Measurements from ENCODE around the gene ENOSF1.

Gene ENOSF1

DNA sequence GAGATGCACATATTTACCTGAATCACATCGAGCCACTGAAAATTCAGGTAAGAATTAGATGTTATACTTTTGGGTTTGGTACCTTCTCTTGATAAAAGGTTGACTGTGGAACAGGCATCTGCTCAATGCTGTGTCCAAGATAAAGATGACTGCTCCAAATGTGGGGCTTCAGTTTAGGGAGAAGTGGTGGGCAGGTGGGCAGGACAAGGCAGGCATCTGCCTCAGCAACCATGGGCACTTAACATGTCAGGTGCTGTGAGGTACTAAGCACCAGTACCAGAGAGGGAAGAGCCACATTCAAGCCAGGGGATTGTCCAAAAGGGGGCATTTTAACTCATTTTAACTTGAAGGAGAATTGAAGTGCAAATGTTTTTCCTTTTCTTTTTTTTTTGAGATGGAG, 41.0 kb downstream of the ENOSF1 start:
- no peak for DNase-seq

DNA sequence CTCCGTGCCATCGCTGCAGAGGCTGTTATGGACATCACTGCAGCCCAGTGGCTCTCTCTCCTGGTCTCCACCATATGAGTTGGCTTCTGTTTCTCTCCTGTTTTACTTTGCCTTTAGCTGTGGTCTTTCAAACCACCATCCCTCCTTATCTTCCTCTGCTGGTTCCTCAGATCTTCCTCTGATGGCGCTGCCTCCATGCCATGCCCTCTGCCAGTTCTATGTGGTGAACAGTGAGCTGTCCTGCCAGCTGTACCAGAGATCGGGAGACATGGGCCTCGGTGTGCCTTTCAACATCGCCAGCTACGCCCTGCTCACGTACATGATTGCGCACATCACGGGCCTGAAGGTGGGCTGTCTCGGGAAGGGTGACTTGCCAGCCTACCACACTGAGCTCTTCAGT, 41.9 kb downstream of the ENOSF1 start:
- no peak for DNase-seq

DNA sequence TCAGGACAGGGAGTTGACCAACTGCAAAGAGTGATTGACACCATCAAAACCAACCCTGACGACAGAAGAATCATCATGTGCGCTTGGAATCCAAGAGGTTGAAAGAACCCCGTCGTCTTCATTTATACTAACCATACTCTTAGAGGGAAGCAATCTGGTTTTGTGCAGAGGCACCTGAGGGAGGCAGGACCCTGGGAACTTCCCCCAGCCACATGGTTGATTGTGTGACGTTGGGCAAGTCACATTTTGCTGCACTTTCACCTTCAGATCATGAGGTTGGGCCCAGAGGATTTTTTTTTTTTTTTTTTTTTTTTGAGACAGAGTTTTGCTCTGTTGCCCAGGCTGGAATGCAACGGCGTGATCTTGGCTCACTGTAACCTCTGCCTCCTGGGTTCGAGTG, 43.4 kb downstream of the ENOSF1 start:
- DNase-seq, result no peak

DNA sequence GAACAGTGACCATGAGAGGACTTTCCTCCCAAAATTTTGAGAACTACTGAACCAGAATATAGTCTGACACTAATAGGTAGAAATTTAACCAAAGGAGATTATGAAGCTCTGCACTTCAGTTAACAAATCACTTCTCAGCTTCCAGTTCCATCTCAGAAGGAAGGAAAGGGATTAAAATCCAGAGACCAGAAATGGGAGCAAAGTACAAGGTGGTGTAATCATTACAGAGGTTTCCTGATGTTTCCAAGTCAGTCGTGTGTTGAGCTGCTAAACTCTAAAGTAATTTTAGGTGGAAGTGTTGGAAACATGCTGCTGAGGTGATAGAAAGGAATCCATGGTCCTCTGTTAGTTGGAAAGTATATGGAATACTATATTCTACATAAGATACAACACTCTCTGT, 44.2 kb downstream of the ENOSF1 start:
- no peak for DNase-seq

DNA sequence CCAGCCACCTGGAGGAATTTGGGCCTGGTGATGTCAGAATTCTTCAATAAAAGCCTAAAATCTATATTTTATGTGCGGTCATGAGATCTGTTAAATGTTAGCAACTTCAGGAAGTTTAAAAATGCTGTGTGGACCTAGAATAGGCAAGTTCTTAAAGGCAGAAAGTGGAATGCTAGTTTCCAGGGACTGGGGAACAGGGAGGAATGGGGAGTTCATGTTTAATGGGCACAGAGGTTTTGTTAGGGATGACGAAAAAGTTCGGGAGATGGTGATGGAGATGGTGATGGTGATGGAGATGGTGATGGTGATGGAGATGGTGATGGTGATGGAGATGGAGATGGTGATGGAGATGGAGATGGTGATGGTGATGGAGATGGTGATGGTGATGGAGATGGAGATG, 45.8 kb downstream of the ENOSF1 start:
- DNase-seq, result no peak

DNA sequence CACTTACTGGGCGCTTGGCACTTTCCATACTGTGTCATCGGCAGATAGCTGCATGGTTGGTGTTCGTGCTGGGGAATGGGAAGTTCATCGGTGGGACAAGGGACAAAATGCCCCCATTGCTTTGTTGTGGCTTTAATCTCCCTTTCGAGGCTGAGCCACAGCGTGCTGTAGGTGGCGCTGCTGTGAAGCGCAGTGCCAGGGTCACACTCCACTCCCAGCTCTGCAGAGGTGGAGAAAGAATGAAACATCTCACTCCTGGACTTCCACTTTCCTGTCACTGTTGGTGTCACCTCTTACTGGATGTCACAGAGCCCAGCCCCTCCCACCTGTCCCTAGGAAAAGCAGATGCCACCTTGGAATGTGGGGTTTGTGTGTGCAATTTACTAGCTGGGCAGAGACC, 46.3 kb downstream of the ENOSF1 start:
- no peak for DNase-seq

DNA sequence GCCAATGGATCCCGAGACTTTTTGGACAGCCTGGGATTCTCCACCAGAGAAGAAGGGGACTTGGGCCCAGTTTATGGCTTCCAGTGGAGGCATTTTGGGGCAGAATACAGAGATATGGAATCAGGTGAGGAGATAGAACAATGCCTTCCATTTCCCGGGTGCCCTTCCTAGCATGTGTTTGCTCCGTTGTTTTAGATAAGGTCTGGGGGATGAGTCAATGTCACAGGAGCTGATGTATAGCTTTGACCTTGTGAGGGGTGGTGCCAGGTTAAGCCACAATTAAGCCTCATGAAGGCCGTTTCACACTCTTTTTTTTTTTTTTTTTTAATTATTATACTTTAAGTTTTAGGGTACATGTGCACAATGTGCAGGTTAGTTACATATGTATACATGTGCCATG, 50.2 kb downstream of the ENOSF1 start:
- DNase-seq, result no peak

DNA sequence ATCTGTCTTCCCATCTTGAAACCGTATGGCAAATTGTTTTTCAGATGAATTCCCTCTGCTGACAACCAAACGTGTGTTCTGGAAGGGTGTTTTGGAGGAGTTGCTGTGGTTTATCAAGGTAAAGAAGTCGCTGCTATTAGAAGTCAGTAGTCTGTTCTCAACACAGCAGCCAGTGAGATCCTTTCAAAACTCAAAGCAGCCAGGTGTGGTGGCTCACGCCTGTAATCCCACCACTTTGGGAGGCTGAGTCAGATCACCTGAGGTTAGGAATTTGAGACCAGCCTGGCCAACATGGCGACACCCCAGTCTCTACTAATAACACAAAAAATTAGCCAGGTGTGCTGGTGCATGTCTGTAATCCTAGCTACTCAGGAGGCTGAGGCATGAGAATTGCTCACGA, 52.8 kb downstream of the ENOSF1 start:
- DNase-seq, result no peak

DNA sequence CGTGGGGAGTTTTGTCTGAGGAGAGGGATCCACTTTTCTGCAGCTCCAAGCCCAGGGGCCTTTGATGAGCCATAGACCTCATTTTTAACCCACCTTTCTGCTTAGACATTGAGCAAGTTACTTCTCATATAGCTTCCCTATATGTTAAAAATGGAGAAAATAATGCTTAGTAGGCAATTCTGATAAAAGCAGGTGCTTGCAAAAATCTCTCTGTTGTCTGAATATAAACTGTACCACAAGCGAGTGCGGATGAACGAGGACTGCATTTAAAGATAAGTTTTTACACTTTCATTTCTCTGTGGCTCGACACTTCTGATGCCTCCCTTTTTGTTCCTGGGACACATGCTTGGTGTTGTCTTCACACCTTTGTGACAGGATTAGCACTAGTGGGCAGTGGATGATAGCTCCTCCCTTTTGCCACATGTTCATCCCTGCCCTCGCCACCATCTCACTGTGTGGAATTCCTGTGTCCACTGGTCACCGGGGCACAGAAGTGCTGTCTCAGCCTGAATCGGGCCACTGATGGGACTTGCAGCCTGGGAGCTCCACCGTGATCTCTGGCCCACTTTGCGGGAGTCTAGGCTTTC, 53.4 kb downstream of the ENOSF1 start:
- DNase-seq, result no peak

DNA sequence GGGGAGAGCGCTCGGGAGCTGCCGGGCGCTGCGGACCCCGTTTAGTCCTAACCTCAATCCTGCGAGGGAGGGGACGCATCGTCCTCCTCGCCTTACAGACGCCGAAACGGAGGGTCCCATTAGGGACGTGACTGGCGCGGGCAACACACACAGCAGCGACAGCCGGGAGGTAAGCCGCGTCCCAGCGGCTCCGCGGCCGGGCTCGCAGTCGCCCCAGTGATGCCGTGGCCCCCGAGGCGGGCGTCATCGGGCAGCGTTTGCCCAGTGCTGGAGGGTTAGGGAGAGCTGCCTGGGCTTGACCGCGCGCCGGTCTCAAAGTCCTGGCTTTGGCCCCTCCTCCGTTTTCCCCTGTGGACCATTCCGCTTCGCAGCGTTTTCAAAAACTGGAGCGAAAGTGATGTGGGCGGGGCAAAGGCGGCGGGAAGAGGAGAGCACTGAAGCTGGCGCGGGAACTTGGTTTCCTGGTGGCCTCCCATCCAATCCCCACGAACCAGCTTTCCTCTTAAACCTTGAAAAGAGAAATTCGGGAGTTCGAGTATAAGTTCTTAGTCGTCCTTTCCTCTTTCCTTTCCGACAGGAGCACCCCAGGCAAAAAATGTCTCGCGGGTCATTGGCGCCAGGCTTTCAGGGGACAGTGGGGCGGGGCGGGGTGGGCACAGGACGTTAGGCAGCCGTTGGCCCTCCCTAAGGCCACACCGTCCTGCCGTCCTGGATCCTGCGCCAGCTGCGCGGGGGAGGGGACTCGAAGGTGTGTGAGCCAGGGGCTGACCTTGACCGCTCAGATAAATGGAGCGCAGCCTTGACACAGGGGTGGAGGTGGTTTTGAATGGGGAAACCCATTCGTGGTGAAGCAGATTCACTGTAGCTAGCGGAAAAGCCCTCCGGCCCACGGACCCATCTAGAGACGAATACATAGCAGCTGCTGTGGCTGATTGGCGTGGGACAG, 54.2 kb downstream of the ENOSF1 start:
- peak; percentile 72 for DNase-seq

DNA sequence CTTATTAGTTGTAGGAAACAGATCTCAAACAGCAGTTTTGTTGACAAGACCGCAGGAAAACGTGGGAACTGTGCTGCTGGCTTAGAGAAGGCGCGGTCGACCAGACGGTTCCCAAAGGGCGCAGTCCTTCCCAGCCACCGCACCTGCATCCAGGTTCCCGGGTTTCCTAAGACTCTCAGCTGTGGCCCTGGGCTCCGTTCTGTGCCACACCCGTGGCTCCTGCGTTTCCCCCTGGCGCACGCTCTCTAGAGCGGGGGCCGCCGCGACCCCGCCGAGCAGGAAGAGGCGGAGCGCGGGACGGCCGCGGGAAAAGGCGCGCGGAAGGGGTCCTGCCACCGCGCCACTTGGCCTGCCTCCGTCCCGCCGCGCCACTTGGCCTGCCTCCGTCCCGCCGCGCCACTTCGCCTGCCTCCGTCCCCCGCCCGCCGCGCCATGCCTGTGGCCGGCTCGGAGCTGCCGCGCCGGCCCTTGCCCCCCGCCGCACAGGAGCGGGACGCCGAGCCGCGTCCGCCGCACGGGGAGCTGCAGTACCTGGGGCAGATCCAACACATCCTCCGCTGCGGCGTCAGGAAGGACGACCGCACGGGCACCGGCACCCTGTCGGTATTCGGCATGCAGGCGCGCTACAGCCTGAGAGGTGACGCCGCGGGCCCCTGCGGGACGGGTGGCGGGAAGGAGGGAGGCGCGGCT, 55.0 kb downstream of the ENOSF1 start, which contains the start of gene TYMS:
Gene TYMS, plus strand, starts transcription at position 343 of the 690 bp plus-strand sequence. Its CDS starts 90 bp downstream, at position 433.
- DNase-seq, result peak; percentile 64

DNA sequence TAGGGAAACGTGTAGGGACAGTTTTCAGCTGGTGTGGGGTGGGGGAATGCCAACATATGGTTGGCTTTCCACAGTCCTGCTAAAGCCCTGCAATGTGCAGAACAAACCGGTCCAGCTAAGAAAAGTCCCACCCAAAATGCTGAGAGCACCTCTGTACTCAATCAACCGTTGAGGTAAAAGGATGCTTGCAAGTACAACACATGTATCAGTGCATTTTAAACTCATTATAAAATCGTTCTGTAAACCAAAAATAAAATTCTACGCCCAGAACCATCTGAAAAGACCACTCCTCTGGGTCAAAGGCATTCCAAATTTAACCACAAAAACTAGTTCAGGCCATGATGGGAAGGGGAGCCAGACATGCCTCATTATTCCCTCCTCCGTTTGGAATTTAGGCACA, 57.0 kb downstream of the ENOSF1 start:
- no peak for DNase-seq

DNA sequence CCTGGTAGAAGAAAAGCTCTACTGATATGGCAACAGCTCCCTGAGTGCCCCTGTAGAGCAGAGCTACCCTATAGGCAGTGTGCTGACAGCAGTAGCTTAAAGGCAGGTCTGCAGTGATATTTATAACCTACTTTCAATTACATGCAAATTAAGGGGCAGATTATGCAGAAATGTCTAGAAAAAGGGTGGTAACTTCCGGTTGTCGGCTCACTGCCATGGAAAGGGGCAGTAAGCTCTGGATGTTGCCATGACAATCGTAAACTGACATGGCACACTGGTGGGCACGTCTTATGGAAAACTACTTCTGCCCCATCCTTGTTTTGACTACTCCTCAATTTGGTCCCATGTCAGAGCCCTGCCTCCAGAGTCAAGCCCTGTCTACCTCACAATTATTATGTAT, 57.8 kb downstream of the ENOSF1 start:
- DNase-seq, result no peak

DNA sequence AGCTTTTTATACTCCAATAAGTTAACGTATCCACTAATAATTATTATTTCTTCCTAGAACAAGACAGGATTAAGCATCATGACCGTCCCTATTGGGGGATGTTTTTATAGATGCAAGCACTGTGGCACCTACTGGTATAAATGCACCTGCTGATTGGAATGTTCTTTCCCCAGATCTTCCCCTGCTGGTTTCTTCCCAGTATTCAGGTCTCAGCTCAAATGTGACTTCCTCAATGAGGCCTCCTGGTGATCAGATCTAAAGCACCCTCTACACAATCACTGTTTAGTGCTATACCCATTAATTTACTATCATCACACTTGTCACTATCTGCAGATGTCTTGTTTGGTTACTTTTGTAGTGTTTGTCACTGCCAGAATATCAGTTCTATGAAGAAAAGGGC, 58.9 kb downstream of the ENOSF1 start:
- DNase-seq, result no peak

DNA sequence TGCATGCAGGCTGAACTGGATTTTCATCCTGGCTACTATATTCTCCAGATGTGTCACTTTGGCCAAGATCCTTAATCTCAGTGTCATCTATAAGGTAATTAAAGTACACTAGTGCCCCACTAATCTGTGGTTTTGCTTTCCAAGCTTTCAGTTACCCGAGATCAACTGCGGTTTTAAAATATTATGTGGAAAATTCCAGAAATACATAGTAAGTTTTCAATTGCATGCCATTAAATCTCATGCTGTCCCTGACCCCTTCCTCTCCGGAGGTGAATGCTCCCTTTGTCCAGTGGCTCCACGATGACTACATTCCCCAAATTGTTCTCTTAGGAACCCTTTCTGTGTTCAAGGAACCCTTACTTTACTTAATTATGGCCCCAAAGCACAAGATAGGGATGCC, 60.3 kb downstream of the ENOSF1 start:
- no peak for DNase-seq

DNA sequence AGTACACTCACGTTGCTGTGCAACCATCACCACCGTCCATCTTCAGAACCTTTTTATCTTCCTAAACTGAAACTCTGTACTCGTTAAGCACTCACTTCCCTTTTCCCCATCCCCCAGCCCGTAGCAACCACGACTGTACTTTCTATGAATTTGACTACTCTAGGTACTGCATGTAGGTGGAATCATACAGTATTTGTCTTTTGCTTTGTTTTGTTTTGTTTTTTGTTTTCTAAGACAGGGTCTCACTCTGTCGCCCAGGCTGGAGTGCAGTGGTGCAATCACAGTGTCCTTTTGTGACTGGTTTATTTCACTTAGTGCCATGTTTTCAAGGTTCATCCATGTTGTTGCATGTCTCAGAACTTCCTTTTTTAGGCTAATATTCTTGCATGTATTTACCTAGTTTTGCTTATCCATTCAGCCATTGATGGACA, 62.0 kb downstream of the ENOSF1 start:
- DNase-seq, result no peak

DNA sequence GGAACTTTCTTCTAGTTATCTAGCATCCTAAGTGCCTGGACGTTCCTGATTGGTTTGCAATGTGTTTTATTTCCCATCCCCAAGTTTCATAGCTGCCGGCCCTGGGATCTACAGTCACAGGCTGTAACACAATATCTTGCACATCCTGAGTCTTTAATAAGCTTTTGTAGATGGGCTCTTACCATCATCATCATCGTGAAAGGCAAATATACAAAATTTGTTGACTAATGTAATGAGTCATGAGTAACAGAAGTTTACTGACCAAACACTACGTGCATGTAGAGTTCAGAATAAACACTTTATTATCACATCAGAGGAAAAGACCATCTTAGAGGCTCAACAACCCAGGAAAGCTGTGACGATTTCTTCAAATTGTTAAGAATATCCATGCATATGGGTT, 63.1 kb downstream of the ENOSF1 start:
- no peak for DNase-seq

DNA sequence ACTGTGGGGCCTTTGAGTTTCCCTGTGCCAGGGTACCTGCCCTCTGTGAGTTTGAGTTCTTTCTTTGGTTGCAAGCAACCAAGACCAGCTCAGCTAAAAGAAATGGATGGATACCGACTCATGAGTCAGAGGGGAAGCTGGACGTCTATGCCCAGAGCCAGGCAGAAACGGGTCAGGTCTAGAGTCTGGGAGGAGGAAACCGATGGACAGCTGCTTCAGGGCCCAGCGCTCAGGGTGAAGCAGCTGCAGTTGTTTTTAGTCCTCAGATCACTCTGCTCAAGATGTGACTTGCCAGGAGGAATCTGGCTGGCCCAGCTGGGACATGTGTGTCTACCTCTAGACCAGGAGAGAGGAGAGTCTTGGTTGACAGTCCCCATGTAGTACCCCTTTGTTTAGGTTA, 65.1 kb downstream of the ENOSF1 start:
- DNase-seq, result no peak

DNA sequence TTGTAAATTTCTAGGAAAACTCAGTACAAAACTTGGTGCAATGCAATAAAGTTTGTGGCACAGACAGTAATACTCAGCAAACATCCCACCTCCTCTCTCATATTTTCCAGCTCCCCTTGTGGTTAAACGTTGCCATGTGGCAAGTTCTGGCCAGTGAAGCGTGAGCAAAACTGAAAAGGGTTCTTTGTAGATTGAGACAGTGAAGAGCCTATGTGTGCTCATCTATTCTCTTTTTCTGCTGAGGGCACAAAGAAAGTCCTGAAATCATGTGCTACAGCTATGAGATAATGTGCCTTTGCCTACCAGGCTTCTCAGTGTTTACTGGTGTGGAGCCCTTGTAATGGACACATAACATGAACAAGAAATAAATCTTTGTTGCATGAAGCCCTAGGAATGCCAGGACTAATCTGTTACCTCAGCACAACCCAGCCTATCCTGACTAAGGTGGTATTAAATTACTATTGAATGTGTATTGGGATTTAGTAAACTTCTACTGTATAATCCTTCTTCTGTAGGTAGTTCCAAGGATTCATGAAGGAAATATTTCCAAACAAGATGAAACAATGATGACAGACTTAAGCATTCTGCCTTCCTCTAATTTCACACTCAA, 67.9 kb downstream of the ENOSF1 start:
- DNase-seq, result no peak

DNA sequence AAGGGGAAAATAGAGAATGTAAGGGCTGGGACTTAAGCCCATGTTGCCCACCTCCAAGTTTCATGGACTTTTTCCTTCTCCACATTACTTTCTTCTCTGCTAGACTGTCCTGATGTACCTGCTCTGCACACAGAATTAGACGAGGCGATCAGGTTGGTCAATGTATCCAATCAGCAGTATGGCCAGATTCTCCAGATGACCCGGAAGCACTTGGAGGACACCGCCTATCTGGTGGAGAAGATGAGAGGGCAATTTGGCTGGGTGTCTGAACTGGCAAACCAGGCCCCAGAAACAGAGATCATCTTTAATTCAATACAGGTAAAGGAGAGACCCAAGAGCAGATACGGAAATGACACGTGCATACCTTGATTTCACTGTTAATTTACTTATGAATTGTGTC, 71.2 kb downstream of the ENOSF1 start:
- no peak for DNase-seq

DNA sequence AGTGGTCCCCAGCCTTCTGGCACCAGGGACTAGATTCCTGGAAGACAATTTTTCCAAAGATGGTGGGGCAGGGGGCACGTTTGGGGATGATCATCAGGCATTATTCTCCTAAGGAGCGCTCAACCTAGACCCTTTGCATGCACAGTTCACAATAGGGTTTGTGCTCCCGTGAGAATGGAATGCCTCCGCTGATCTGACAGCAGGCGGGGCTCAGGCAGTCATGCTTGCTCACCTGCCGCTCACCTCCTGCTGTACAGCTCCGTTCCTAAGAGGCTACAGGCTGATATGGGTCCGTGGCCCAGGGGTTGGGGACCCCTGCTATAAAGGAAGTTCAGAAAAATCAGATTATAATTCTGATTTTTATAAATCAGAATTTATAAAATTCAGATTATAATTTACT, 77.3 kb downstream of the ENOSF1 start:
- DNase-seq, result no peak

DNA sequence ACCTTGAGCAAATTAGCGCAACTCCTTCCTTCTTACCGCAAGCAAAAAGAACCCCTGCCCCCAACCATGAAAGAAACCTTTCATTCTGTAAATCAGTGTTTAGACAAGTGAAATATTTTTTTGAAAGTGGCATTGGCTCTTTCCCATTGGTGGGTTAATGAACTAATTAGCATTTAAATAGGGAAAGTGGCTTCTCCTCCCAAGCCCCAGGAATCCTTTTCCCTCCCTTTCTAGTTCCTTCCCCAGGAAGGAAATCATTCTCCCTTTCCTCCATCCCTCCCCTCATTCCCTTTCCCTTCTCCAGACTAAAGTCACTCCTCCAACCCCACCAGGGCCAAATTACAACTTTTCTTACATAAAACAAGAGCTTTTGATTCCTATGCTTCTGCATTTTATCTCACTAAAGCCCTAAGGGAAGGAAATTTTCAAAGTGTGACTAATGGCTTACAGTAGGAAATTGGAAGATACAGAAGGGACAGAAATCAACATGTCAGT, 77.8 kb downstream of the ENOSF1 start:
- DNase-seq, result no peak

DNA sequence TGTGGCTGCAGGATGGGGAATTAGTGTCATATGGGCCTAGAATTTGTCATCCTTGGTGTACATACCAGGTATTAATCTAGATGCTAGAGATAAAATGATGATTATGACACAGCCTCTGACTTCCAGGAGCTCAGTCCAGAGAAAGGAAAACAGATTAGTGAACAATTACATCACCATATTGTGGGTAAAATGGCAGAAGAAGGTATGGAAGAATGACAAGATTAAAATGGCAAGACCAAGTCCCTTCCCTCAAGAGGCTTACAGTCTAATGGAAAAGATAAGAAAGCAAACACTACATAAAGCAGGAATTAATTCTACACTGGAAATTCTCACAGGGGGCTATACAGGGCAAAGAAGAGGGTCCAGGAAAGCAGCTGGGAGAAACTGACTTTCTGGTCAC, 80.9 kb downstream of the ENOSF1 start:
- no peak for DNase-seq

All from NCI-H1417 treated with DMSO at 0.1 percent for 48 hours (cell line).